H1 (cell line): Measurements from ENCODE around the gene ZNF358. TPM values are rescaled to one million over a fixed set of nuclear protein-coding genes. Genes with fewer than 3 reads are reported as not detected.

Experiments
- CTCF ChIA-PET: fragments of 300-600 bp; sonication (Branson Sonifier 250); formaldehyde crosslinking; loops from one replicate; lab custom pipeline; 2021; ENCODE audit not compliant: partially characterized antibody; lab: Charles Lee
- POLR2A ChIA-PET: fragments of 300-600 bp; sonication (Branson Sonifier 250); formaldehyde crosslinking; loops from one replicate; lab custom pipeline; 2021; ENCODE audit warnings: inconsistent platforms; ENCODE audit not compliant: partially characterized antibody; lab: Charles Lee
- DNase-seq, 2 experiments: peaks; one replicate each; pipeline versions ENCODE4 v3.0.0 to v3.0.0-alpha.2; 2010 to 2022; ENCODE audit warnings: low spot score in 2 of 2, low read depth in 1 of 2, mixed read lengths in 1 of 2
- FAIRE-seq: peaks from 2 replicates; lab custom pipeline; 2011; peaks lifted over from hg19 to GRCh38; lab: Jason Lieb, UNC
- H2AFZ ChIP-seq: 2 replicates; pipeline ENCODE4 v1.8.1; 2012; ENCODE audit warnings: low read length, inconsistent platforms
- H2AK5ac ChIP-seq: 2 replicates; pipeline ENCODE4 v1.6.1; 2013; ENCODE audit warnings: low read depth, low read length
- H2BK120ac ChIP-seq: replicated peaks from 2 replicates; pipeline ENCODE3; 2013; ENCODE audit warnings: low read depth, low read length, inconsistent platforms
- H2BK12ac ChIP-seq: 2 replicates; pipeline ENCODE4 v1.6.1; 2013; ENCODE audit warnings: low read depth, low read length
- H2BK15ac ChIP-seq: 2 replicates; pipeline ENCODE4 v1.6.1; 2013; ENCODE audit warnings: low read length
- H2BK20ac ChIP-seq: 2 replicates; pipeline ENCODE4 v1.6.1; 2013; ENCODE audit warnings: low read length
- H2BK5ac ChIP-seq: 2 replicates; pipeline ENCODE4 v1.6.1; 2013; ENCODE audit warnings: low read depth, low read length
- H3K14ac ChIP-seq: 2 replicates; pipeline ENCODE4 v1.6.1; 2013; ENCODE audit warnings: inconsistent platforms; ENCODE audit not compliant: insufficient read length
- H3K18ac ChIP-seq: 2 replicates; pipeline ENCODE4 v1.6.1; 2013; ENCODE audit warnings: low read length; ENCODE audit errors: extremely low read depth
- H3K23ac ChIP-seq: 2 replicates; pipeline ENCODE4 v1.6.1; 2013; ENCODE audit warnings: inconsistent platforms; ENCODE audit not compliant: insufficient read length
- H3K23me2 ChIP-seq: 2 replicates; pipeline ENCODE4 v1.6.1; 2013; ENCODE audit warnings: low read depth, low read length
- H3K27ac ChIP-seq: 2 replicates; pipeline ENCODE4 v1.6.1; 2011; ENCODE audit warnings: low read depth, low read length, inconsistent platforms
- H3K27me3 ChIP-seq, 4 experiments: replicated peaks in 1 of 4; 1 replicate in 1 of 4; 2 replicates in 3 of 4; pipeline versions ENCODE4 v1.6.1 to v1.8.1; 2011 to 2013; ENCODE audit warnings: low read length in 3 of 4, mild to moderate bottlenecking in 3 of 4, inconsistent platforms in 2 of 4, mixed read lengths in 2 of 4, moderate library complexity in 1 of 4; ENCODE audit not compliant: control insufficient read depth in 3 of 4, insufficient read depth in 3 of 4; ENCODE audit errors: extremely low read depth in 1 of 4
- H3K36me3 ChIP-seq, 4 experiments: 2 replicates each; pipeline versions ENCODE4 v1.6.1 to v1.8.1; 2011 to 2013; ENCODE audit warnings: mild to moderate bottlenecking in 4 of 4, low read length in 3 of 4, moderate library complexity in 2 of 4, control low read depth in 1 of 4, inconsistent platforms in 1 of 4; ENCODE audit not compliant: insufficient read depth in 4 of 4, control insufficient read depth in 2 of 4
- H3K4ac ChIP-seq: replicated peaks from 2 replicates; pipeline ENCODE3; 2013; ENCODE audit warnings: low read length, low read depth, mixed read lengths, inconsistent platforms; ENCODE audit not compliant: insufficient read length
- H3K4me1 ChIP-seq, 4 experiments: replicated peaks in 1 of 4; 1 replicate in 1 of 4; 2 replicates in 3 of 4; pipeline versions ENCODE4 v1.6.1 to v1.8.1; 2011 to 2013; ENCODE audit warnings: low read length in 3 of 4, inconsistent platforms in 2 of 4, mixed read lengths in 1 of 4; ENCODE audit not compliant: insufficient read depth in 4 of 4, control insufficient read depth in 3 of 4
- H3K4me2 ChIP-seq, 2 experiments: 2 replicates each; pipeline versions ENCODE4 v1.6.1 to v1.8.1; 2011 to 2013; ENCODE audit warnings: low read depth in 2 of 2, low read length in 2 of 2, control low read depth in 1 of 2, inconsistent platforms in 1 of 2, mild to moderate bottlenecking in 1 of 2; ENCODE audit not compliant: insufficient read depth in 1 of 2
- H3K4me3 ChIP-seq, 4 experiments: fragments of 200-600, 300-600 bp in 1 of 4; sonication (generic), shearing (Covaris generic), sonication (Bioruptor Twin) in 1 of 4; 2 replicates each; pipeline versions ENCODE4 v1.5.1 to v1.8.1; 2011 to 2016; ENCODE audit warnings: low read length in 4 of 4, low read depth in 3 of 4, control low read depth in 2 of 4, inconsistent platforms in 2 of 4, mild to moderate bottlenecking in 2 of 4, mixed read lengths in 1 of 4, moderate library complexity in 1 of 4; ENCODE audit not compliant: insufficient read depth in 2 of 4; ENCODE audit errors: extremely low read depth in 1 of 4
- H3K56ac ChIP-seq: replicated peaks from 2 replicates; pipeline ENCODE3; 2013; ENCODE audit warnings: low read depth, mild to moderate bottlenecking, mixed read lengths, low read length, inconsistent platforms; ENCODE audit not compliant: insufficient read length
- H3K79me1 ChIP-seq: 2 replicates; pipeline ENCODE4 v1.6.1; 2013; ENCODE audit warnings: low read depth, low read length, control low read depth
- H3K79me2 ChIP-seq, 2 experiments: 2 replicates each; pipeline versions ENCODE4 v1.6.1 to v1.8.1; 2012 to 2013; ENCODE audit warnings: low read length in 2 of 2, mild to moderate bottlenecking in 2 of 2, inconsistent platforms in 1 of 2; ENCODE audit not compliant: insufficient read depth in 2 of 2, control insufficient read depth in 1 of 2
- H3K9ac ChIP-seq, 4 experiments: replicated peaks in 1 of 4; 1 replicate in 1 of 4; 2 replicates in 3 of 4; pipeline versions ENCODE4 v1.6.1 to v1.8.1; 2011 to 2013; ENCODE audit warnings: low read depth in 3 of 4, low read length in 3 of 4, control low read depth in 2 of 4, mild to moderate bottlenecking in 2 of 4, moderate library complexity in 2 of 4, inconsistent platforms in 1 of 4; ENCODE audit errors: extremely low read depth in 1 of 4
- H3K9me3 ChIP-seq, 2 experiments: 2 replicates each; pipeline versions ENCODE4 v1.6.1 to v1.8.1; 2012 to 2013; ENCODE audit warnings: mild to moderate bottlenecking in 2 of 2, moderate library complexity in 2 of 2, control low read depth in 1 of 2, inconsistent platforms in 1 of 2, low read depth in 1 of 2, low read length in 1 of 2, mixed read lengths in 1 of 2; ENCODE audit not compliant: insufficient read depth in 2 of 2
- H4K20me1 ChIP-seq, 2 experiments: replicated peaks in 1 of 2; 2 replicates each; pipeline versions ENCODE3 to v1.8.1; 2011 to 2013; ENCODE audit warnings: inconsistent platforms in 2 of 2, low read length in 2 of 2, mild to moderate bottlenecking in 1 of 2; ENCODE audit not compliant: insufficient read depth in 2 of 2, control insufficient read depth in 1 of 2
- H4K5ac ChIP-seq: 2 replicates; pipeline ENCODE4 v1.6.1; 2013; ENCODE audit warnings: low read length, low read depth, mixed read lengths, inconsistent platforms; ENCODE audit not compliant: insufficient read length
- H4K8ac ChIP-seq: 2 replicates; pipeline ENCODE4 v1.8.0; 2013; ENCODE audit warnings: mild to moderate bottlenecking, moderate library complexity, low read length, inconsistent platforms; ENCODE audit not compliant: insufficient read depth; ENCODE audit errors: extremely low read depth
- H4K91ac ChIP-seq: replicated peaks from 2 replicates; pipeline ENCODE3; 2013; ENCODE audit warnings: low read length, mixed read lengths, inconsistent platforms; ENCODE audit not compliant: insufficient read length
- CBX5 ChIP-seq: fragments of 300-800, 300-1000 bp; sonication (generic); IDR thresholded peaks from 2 replicates; pipeline ENCODE4 v1.7.1; 2016; ENCODE audit warnings: antibody characterized with exemption, low read length, low read depth
- CHD2 ChIP-seq: IDR thresholded peaks from 2 replicates; pipeline ENCODE4 v1.6.1; 2012; ENCODE audit warnings: low read length, improper control_type of control experiment
- CREB1 ChIP-seq: IDR thresholded peaks from 2 replicates; pipeline ENCODE4 v1.6.1; 2012; ENCODE audit warnings: inconsistent platforms
- EGR1 ChIP-seq: IDR thresholded peaks from 2 replicates; pipeline ENCODE4 v1.6.1; 2011; ENCODE audit warnings: low read depth, low read length, borderline replicate concordance
- EZH2 ChIP-seq: fragments of 200-600 bp; sonication (generic); IDR thresholded peaks from 2 replicates; pipeline ENCODE4 v1.7.1; 2012; ENCODE audit warnings: low read depth, mild to moderate bottlenecking, moderate library complexity, low read length, inconsistent platforms; ENCODE audit not compliant: severe bottlenecking
- GTF2F1 ChIP-seq: IDR thresholded peaks from 2 replicates; pipeline ENCODE4 v1.6.1; 2012; ENCODE audit warnings: low read depth, low read length, improper control_type of control experiment, borderline replicate concordance
- JUND ChIP-seq: IDR thresholded peaks from 2 replicates; pipeline ENCODE4 v1.6.1; 2011; ENCODE audit warnings: mild to moderate bottlenecking, improper control_type of control experiment, low read length
- YY1 ChIP-seq: IDR thresholded peaks from 2 replicates; pipeline ENCODE4 v1.6.1; 2011; ENCODE audit warnings: low read depth, mild to moderate bottlenecking, low read length
- WGBS, 2 experiments: shearing (Covaris generic) in 1 of 2; methylation state at CpG; one replicate each; pipeline versions ENCODE4 v1.1.6 to v1.1.7; 2013 to 2015; ENCODE audit warnings: low lambda C conversion rate in 2 of 2, mixed read lengths in 2 of 2, inconsistent platforms in 1 of 2, low coverage in 1 of 2, missing lambda C conversion rate in 1 of 2; ENCODE audit not compliant: insufficient replicate concordance in 2 of 2, insufficient coverage in 1 of 2, insufficient read length in 1 of 2; ENCODE audit errors: extremely low coverage in 1 of 2, missing lambda C conversion rate in 1 of 2; 5-methylcytosine and 5-hydroxymethylcytosine counted together
- polyA plus RNA-seq, 7 experiments: library from polyadenylated mRNA; depleted of rRNA in 3 of 7; stranded (reverse) in 5 of 7; unstranded in 2 of 7; fragments of >200 nt in 5 of 7; fragments of 200-250 nt in 2 of 7; gene quantifications; 1 replicate in 5 of 7; 2 replicates in 1 of 7; 4 replicates in 1 of 7; pipeline versions ENCODE4 v1.2.1 to v1.2.3, GENCODE V29; 2011 to 2013; ENCODE audit warnings: missing spikeins in 2 of 7, mixed read lengths in 2 of 7
- total RNA-seq: library from RNA; stranded (reverse); fragmentation: NEBNext Ultra II Directional; extraction: Animal tissue kit (Norgen Biotek cat#: 25700); gene quantifications from 2 replicates; pipeline ENCODE4 v1.2.1, GENCODE V29; 2021
- TF ChIP-seq, protein P1 (sequence below): IDR thresholded peaks from 2 replicates; pipeline ENCODE4 v1.6.1; 2011; ENCODE audit warnings: low read depth, mild to moderate bottlenecking, low read length; ENCODE audit not compliant: insufficient read depth
- TF ChIP-seq, protein P2 (sequence below), 3 experiments: IDR thresholded peaks; 1 replicate in 2 of 3; 2 replicates in 1 of 3; pipeline versions ENCODE4 v1.5.1 to v1.6.1; 2011; ENCODE audit warnings: low read length in 3 of 3, mild to moderate bottlenecking in 3 of 3, inconsistent platforms in 2 of 3, low read depth in 1 of 3, moderate library complexity in 1 of 3; ENCODE audit not compliant: insufficient read depth in 1 of 3; ENCODE audit errors: control extremely low read depth in 1 of 3

Gene ZNF358
- total and polyA plus RNA-seq, 2 of the 8 experiments (the other 6 are each of a cell fraction or from before 2014, with no cell fraction given): 40.0 to 60.3 TPM

DNA sequence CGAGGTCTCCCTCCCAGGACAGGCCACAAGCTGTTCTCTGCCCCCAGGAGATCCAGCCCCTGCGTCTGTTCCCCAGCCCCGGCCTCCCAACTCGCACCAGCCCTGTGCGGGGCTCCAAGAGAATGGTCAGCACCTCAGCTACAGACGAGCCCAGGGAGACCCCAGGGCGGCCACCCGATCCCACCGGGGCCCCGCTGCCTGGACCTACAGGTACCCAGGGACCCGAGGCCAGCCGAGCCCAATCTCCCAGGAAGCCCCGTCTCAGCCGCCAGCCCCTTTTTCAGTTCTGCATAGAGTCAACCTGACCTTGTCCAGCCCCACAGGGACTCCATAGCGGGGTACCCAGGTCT is 25.5 kb downstream of the ZNF358 start:
- Histone ChIP-seq H3K4me2 (no peak overlapping the region), H3K9me3 (no peaks in the 10 kb centered on the region)
- 92% methylated on average over 15 of the region's 15 CpGs; no CpG with 5 or more reads in 1 of the 2 experiments for WGBS, 2 experiments
- no peak for TF ChIP-seq JUND
- no peak for TF ChIP-seq EZH2
- no peak for TF ChIP-seq EGR1
- TF ChIP-seq CREB1: no peak
- TF ChIP-seq GTF2F1: no peak
- TF ChIP-seq, protein P1, sequence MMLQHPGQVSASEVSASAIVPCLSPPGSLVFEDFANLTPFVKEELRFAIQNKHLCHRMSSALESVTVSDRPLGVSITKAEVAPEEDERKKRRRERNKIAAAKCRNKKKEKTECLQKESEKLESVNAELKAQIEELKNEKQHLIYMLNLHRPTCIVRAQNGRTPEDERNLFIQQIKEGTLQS: no peak
- TF ChIP-seq YY1: no peak
- no peak for TF ChIP-seq CBX5
- TF ChIP-seq, protein P2, sequence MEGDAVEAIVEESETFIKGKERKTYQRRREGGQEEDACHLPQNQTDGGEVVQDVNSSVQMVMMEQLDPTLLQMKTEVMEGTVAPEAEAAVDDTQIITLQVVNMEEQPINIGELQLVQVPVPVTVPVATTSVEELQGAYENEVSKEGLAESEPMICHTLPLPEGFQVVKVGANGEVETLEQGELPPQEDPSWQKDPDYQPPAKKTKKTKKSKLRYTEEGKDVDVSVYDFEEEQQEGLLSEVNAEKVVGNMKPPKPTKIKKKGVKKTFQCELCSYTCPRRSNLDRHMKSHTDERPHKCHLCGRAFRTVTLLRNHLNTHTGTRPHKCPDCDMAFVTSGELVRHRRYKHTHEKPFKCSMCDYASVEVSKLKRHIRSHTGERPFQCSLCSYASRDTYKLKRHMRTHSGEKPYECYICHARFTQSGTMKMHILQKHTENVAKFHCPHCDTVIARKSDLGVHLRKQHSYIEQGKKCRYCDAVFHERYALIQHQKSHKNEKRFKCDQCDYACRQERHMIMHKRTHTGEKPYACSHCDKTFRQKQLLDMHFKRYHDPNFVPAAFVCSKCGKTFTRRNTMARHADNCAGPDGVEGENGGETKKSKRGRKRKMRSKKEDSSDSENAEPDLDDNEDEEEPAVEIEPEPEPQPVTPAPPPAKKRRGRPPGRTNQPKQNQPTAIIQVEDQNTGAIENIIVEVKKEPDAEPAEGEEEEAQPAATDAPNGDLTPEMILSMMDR (IDR thresholded peaks at IDR 0.05; ENCODE audit: control extremely low read depth in 1 of 3, insufficient read depth in 1 of 3, low read depth in 1 of 3, low read length in 3 of 3): no peak
- TF ChIP-seq CHD2: no peak
- TF ChIP-seq, all 59 proteins: peak for 0
- Histone ChIP-seq H2BK12ac (no peak overlapping the region), H3K56ac (no peak overlapping the region), H3K14ac (no peak overlapping the region), H3K27ac (no peak overlapping the region), H3K79me1 (no peaks in the 10 kb centered on the region), H2BK15ac (no peak overlapping the region), H2BK5ac (no peak overlapping the region), H3K4me1 (0 out of 7 replicates have a peak, but pooled peaks cover 0 to 2% (median 0%) of the 10 kb centered on the region in 4 experiments), H3K4me3 (no peak overlapping the region), H4K20me1 (peaks cover 0 to 3% of the 10 kb centered on the region in 2 experiments), H3K79me2 (no peaks in the 10 kb centered on the region), H2BK120ac (no peak overlapping the region), H2AK5ac (no peak overlapping the region), H3K9ac (no peak overlapping the region), H3K4ac (no peak overlapping the region), H4K8ac (no peak overlapping the region), H4K5ac (no peak overlapping the region), H3K23ac (no peak overlapping the region), H2AFZ (no peak overlapping the region), H3K27me3 (no peaks in the 10 kb centered on the region), H3K36me3 (peaks cover 3 to 30% (median 15%) of the 10 kb centered on the region in 4 experiments; a peak in 7 of 8 replicates), H3K23me2 (no peaks in the 10 kb centered on the region), H3K18ac (no peak overlapping the region), H2BK20ac (no peak overlapping the region), H4K91ac (no peak overlapping the region)
- ChIA-PET POLR2A (interaction anchor here (0.6 to 2.3 kb wide), 6 partner anchors 8 to 56 kb away, joined by 3 to 10 read pairs (median 4); partner anchors contain the start of gene MCOLN1), CTCF (interaction anchor here (0.8 to 1.2 kb wide), 4 partner anchors 28 to 258 kb away, joined by 3 to 5 read pairs (median 3); a partner anchor contains a TSS)
- no peak for FAIRE-seq
- no peak for DNase-seq
